HG03378 (cell line): ENCODE measurements around the gene RNH1.
"Not testable (repeated sequence)": the region's sequence is repeated elsewhere in the genome, so short reads cannot be mapped to it uniquely, and the experiment has no call there.

Experiments used
- ATAC-seq: cut with Tn5 transposase; IDR thresholded peaks from one replicate; pipeline ENCODE4 v1.9.1; 2021; ENCODE audit warnings: mild to moderate bottlenecking, moderate library complexity; ENCODE audit not compliant: unreplicated experiment

The RNH1 gene

DNA sequence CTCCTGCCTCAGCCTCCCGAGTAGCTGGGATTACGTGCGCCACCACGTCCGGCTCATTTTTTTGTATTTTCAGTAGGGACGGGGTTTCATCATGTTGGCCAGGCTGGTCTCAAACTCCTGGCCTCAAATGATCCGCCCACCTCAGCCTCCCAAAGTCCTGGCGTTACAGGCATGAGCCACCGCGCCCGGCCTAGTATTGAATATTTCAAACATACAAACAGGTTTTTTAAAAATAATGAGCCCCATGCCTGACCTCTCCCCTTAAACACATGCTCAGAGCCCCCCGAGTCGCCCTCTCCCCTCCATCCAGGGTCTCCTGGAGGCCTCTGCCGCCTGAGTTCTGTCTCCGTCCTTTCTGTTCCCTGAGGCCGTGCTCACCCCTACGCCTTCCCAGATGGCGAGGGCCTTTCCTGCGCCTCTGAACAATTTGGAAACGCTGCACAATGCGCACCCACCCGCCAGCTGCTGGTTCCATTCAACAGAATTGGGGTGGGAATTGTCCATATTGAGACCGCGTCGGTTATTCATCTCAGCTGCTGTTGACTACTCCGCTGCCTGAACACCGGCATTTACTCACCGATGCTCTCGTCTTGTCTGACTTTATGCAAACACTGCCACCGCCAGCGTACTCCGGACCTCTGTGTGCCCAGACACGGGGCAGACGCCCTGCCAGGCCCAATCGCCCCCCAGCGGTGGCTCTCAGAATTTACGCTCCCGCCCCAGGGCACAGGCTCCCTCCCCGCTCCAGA lies 13.6 kb upstream of the RNH1 start:
- no peak for ATAC-seq

GRCh38 chr11:518463-519202 lies 11.6 kb upstream of the RNH1 start:
- ATAC-seq: no peak

- not testable (repeated sequence) for ATAC-seq
These were observed 10.1 kb upstream of the RNH1 start for GRCh38 chr11:516918-517685.

DNA sequence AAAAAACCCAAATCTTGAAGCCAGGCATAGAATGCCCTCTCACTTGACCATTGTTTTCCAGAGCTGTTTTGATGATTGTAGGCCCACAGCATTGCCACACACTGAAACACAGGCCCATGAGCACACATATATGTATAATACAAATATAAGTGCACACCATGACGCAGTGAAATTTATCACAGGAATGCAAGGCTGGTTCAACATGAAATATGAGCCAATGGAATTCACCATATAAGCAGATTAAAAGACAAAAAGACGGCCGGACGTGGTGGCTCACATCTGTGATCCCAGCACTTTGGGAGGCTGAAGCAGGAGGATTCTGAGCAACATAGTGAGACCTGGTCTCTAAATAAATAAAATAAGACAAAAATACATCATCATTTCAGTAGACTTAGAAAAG lies 9.4 kb upstream of the RNH1 start:
- ATAC-seq: no peak

DNA sequence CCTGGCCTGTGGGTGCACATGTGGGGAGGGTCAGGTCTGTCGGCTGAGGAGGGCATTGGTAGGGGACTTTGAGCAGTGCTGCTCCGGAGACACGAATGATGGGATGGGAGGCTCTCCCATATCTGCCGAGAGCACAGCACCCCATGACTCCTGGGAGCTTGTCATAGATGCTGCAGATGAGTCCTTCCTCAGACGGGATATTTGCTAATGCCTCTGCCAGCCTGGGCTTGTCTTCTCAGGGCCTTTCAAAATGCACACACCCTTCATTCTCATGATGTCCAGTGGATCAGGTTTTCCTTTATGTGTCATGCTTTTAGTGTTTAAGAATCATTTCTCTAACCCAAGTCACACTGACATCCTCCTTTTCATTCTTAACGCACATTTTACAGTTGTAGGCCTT lies 8.1 kb upstream of the RNH1 start:
- ATAC-seq: no peak

GRCh38 chr11:514606-515005 lies 7.6 kb upstream of the RNH1 start:
- no peak for ATAC-seq

- ATAC-seq: no peak
These were observed 5.9 kb upstream of the RNH1 start for GRCh38 chr11:512761-513595.

DNA sequence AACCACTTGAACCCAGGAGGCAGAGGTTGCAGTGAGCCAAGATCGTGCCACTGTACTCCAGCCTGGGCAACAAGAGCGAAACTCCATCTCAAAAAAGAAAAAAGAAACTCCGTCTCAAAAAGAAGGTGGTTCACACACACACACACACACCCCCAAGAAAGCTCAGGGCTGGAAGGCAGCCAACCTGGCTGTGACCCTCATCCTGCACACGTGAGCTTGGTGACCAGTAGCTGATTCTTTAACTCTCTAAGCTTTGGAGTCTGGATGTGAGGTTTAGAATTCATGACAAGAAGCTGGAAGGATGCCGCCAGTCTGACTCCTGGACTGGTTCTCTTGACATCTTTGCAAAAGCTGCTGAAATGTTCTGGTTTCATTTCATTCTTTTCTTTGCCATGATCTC lies 1.9 kb upstream of the RNH1 start:
- no peak for ATAC-seq

GRCh38 chr11:507727-508515 lies 879 bp upstream of the RNH1 start:
- ATAC-seq: no peak

GRCh38 chr11:506238-506994 lies 626 bp downstream of the RNH1 start:
- ATAC-seq: peak; percentile 62

DNA sequence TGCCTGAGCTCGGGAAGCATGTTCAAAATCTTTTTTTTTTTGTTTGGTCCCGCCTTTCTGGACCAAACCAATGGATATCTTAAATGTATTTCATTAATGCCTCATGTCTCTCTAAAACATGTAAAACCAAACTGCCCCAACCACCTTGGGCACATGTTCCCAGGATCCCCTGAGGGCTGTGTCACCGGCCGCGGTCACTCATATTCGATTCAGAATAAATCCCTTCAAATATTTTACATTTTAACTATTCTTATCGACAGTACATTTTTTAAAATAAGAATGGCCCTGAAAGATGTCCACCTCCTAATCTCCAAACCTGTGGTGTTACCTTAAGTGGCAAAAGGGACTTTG lies 2.1 kb downstream of the RNH1 start:
- ATAC-seq: no peak

DNA sequence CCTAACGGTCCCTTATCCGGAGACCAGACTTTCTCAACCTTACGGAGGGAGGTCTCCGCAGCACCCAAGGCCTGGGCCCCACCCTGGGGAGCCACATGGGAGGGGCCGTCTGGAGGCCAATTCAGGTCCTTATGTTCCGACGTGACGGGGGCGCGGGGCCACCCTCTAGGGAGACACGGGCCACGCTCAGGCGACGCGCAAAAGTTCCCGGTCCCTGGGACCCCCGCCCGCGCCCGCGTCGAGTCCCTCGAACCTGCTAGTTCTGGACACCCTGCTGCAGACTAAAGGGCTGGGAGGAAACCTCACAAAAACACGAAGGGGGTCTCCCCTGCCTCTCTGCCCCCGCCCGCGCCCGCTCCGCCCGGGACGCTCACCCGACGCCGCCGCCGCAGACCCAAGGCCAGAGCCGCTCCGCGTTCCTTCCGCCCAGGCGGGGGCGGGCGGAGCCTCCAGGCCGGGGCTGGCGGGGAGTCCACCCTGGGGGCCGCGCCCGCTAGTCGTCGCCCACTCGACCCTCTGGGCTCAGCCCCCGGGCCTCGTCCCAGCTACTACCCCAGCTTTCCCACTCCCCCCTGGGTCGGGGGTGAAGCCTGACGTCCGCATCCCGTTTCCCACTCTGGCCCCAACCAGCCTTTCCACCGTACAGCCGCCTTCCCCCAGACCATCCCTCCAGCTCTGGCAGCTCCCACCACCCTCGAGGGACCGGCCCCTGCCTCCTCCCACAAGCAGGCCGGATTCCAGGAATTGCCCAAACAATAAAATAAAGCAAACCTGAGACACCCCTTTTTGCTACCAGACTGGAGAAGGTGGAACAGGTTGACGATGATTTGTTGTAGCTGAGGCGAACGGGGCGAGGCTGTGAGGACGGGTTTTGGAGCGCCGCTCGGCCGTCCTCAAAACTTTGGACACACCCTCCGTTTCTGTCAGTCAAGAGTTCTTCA lies 2.7 kb downstream of the RNH1 start:
- no peak for ATAC-seq

GRCh38 chr11:503179-503981 lies 3.7 kb downstream of the RNH1 start:
- ATAC-seq: no peak

DNA sequence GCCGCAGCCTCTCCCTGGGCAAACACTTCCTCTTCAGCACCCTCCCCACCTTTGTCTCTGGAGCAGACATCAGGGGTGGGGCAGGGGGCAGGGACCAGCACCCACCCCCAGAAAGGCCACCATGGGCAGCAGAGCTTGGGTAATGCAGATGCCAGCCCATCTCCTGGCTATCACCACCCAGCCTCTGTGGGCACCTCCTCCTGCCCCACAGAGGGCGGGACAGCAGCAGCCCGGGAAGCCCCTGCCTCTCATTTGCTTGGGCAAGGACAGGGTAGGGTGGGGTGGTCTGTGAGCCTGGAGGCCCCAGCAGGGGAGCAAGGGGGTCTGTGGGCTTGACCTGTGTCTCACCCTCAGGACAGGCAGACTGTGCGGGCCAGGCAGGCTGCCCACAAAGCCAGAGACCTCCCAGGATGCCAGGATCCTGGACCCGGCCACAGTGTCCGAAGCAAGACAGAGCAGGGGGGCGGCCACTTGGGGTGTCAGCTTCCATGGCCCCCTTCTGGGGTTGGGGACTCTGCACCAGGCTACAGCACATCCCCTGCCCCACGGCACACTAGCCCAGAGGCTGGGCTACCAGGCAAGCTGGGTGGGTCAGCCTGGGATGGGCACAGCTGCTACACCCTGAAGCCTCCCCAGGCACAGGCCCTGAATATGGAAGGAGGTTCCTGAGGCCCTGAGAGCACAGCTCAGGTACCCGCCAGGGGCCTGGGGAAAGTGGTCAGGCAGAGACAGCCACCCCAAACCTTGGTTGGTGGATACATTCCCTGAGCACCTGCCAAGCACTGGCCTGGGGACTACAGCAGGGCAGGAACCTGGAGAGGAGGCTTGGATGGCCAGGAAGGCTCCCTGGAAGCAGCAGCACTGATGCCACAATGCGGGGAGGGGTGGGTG lies 4.5 kb downstream of the RNH1 start:
- no peak for ATAC-seq

DNA sequence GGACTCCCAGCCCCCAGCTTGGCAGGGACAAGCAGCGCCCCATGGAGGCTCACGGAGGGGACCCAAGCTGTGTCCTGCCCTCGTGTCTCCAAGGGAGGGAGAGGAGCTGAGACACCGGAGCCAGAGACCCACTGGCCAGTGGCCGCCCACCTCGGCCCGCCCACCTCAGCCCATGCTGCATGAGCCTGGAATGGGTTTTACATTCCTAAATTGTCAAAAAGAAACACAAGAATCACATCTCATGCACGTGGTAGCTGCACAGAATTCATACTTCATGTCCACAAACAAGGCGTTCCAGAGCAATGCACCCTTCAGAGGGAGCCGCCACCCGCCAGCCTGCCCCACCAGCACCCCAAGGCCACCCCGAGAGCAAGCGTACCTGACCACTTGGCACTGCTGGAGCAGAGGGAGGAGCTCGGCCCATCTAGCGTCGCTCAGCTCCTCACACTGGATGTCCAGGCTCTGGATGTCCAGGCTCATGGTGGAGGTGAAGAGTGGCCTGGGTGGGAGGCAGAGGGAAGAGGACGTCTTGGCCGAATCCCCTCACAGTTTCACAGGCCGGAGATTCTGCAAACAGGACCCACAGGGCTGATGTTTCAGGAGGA lies 5.3 kb downstream of the RNH1 start:
- ATAC-seq: no peak

- no peak for ATAC-seq
These were observed 5.9 kb downstream of the RNH1 start for GRCh38 chr11:501001-501682.
